Measurements from ENCODE around the gene FOXO6.

FOXO6 gene

DNA sequence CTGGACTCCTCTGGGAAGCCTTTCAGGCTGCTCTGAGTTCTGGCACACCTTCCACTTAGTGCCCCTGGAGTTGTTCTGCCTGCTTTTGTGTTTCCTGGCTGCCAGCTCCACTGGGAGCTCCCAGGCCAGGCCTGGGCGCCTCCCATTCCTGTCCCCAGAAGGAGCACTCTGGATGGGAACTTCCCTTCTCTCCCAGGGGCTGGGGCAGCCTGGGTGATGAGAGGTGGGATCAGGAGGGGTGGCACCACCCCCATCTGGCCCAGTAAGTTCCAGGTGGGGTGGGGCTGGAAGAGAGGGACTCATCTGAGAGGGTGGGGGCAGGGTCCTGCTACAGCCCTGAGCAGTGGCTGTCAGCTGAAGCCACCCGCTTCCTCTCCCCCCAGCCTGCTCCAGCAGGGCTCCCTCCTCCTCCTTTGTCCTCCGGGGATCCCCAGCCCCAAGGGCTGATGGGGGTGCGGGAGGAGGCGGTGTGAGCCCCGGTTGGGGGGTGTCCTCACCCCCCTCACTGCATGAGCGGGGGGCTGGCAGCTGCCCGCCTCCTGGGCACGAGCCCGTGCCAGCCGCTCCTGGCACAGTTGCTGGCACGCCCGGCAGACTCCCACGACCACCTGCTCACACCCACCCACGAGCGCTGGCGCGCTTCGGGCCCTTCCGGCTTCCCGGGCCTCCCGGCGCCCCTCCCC lies 4.7 kb downstream of the FOXO6 start:
- DNase-seq = peak in 34 of 51 donors; percentile 17 to 90 (median 58)

- DNase-seq = peak in 20 of 51 donors; percentile 19 to 90 (median 52)
Observed at GRCh38 chr1:41366455-41367287, 5.4 kb downstream of the FOXO6 start.

DNA sequence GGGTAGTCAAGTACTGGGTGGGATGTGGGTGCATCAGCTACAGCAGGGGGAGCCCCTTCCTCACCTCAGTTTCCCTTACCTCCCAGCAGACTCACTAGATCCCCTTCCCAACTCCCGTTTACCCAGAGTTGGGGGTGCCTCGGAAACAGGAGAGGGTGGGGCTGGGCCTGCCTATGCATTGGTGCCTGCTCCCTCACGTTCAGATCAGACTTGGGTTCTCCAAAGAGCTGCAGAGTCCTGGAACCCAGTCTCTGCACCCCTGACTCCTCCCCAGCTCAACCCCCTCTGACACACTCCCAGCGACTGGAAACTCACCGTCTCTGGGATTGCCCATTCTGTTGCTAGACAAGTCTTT lies 6.0 kb downstream of the FOXO6 start:
- DNase-seq = no peak

DNA sequence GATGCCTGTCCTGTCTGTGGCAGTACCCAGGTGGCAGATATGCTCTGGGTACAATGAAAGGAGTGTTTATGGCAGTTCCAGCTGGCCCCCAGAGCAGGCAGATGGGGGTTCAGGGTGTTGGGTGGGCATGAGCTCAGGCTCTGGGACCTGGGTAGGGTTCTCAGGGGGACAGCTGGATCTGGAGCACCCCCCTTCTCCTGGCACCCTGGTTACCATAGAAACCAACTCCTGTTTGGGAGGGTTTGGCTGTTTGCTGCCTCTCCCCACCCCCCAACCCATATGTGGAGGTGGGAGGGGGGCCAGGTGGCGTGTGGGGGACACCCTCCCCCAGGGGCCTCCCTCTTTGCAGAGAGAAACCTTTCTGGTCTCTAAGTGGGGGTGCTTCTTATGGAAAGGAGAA lies 7.1 kb downstream of the FOXO6 start:
- no peak for DNase-seq

DNA sequence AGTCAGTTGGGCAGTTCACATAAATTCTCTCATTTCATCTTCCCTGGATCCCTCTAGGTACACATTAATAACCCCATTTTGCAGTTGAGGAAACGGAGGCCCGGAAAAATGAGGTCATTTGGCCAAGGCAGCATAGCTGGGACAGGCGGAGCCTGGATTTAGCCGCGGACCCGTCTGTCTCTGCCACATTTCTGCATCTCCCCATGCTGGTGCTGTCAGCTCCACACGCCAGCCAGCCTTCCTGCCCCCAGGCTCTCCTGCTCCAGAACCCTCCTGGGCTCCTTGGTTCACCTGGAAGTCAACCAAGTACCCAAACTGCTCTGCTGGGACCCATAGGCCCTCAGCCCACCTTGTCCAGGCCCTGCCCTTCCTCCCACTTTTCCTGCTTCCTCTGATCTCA lies 7.6 kb downstream of the FOXO6 start:
- no peak for DNase-seq

- DNase-seq = no peak
Observed at GRCh38 chr1:41369531-41369930, 8.3 kb downstream of the FOXO6 start.

DNA sequence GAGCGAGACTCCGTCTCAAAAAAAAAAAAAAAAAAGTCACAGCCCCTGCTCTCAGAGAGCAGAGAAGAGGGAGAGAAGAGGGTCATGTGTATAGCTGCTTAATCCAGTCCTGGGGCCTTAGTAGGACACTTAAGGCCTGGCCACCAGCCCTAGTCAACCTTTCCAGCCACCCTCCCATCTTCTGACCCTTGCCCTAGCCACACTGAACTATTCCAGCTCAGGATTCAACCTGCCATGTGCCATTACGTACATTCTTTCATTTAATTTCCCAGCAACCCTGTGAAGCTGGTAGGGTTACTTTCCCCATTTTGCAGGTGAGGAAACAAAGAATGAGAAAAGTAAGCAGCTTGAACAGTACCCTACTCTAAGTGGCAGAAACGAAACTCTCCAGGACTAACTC lies 9.0 kb downstream of the FOXO6 start:
- no peak for DNase-seq

GRCh38 chr1:41370756-41371420 lies 9.7 kb downstream of the FOXO6 start:
- no peak for DNase-seq

- DNase-seq = peak in 33 of 51 donors; percentile 16 to 86 (median 51)
Observed at GRCh38 chr1:41371630-41372599, 10.7 kb downstream of the FOXO6 start.

DNA sequence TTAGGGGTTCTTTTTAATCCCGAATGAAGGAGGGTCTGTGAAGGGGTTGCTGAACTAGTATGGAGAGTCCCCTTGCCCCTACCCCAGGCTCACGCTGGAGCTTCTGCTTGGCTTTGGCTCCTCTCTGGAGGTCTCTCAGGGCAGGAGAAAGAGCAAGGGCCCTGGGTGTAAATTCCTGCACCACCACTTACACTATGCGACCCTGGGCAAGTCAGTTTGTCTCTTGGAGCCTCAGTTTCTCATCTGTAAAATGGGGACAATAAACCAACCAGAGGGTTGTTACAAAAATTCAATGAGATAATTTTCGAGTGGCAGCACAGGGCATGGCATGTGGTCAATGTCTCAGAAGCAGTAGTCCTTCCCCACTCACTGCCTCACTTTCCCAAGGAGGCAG lies 11.4 kb downstream of the FOXO6 start:
- no peak for DNase-seq

DNA sequence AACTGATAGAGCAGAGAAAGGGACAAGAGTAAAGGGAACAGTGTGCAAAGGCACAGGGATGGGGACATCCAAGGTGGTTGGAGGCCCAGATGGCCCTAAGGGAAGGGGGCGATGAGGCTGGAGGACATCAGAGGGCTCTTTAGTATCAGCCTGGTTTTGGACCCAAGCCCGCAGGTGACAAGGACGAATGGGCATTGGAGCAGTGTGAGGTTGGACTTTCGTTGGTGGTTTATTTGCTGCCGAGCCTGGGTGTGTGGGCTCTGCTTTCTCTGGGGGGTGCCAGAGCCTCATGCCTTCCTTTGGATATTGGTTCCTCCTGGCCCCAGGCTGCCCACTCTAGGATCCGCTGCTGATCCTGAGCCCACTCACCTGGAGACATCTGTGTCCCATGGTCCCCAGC lies 12.1 kb downstream of the FOXO6 start:
- no peak for DNase-seq

- DNase-seq = no peak
Observed at GRCh38 chr1:41374711-41375110, 13.5 kb downstream of the FOXO6 start.

DNA sequence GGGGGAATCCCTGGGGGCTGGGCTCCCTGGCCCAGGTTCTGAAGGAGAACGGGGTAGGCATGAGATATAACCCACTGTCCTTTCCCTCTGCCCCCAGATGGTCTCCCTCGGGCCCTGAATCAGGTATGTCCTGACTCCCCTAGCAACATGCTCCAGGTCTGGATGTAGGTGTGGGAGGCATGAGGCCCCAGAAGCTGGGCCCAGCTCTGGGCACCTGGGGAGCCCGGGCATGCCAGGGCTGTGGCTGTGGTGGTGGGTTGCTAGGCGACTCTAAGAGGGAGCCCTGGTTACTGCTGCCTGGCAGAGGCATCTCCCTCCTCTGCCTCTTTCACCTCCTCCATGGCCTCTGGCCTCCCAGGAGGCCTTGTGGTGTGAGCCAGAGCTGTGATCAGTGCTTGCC lies 16.2 kb downstream of the FOXO6 start:
- DNase-seq = no peak

DNA sequence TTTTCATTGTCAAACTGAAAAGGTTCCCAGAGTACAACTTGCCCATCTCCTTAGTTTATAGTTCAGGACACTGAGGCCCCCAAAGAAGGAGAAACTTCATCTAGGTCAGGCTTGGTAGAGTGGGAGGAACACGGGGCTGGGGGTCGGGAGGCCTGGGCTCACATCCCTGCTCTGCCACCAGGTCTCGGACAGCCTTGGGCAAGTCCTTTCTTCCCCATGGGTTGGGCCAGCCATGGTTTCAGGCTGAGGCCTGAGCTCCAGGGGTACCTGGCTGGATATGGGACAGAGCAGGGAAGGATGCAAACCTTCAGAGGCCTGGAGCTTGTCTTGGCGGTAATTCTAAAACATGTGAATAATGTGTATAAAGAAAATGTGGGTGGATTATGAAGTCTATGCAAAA lies 17.0 kb downstream of the FOXO6 start:
- no peak for DNase-seq

DNA sequence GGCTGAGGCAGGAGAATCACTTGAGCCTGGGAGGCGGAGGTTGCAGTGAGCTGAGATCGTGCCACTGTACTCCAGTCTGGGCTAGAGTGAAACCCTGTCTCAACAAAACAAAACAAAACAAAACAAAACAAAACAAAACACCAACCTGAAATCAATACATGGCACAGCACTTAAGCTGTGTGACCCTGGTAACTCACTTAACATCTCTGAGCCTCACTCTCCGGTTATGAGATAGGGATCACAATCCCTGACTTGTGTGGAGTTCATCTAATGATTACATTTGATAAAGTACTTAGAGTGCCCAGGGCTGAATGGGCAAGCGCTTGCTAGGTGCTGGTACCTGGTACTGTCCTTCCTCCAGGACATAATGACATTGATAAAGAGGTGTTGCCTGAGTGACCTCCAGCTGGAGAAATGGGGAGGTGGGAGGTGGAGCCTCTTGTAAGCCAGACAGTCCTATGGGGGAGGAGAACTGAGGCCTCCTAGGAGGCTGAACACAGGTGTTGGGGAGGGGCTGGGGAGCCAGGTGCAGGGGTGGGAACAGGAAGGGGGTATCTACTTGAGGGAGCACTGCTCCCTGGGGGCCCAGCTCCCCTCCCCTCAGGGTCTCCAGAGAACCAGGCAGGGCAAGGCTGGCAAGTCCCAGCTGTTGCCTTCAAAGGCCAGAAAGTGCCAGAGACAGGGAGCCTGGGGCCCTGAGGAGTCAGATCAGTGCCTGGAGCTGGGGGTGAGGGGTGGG lies 17.9 kb downstream of the FOXO6 start:
- DNase-seq = no peak

DNA sequence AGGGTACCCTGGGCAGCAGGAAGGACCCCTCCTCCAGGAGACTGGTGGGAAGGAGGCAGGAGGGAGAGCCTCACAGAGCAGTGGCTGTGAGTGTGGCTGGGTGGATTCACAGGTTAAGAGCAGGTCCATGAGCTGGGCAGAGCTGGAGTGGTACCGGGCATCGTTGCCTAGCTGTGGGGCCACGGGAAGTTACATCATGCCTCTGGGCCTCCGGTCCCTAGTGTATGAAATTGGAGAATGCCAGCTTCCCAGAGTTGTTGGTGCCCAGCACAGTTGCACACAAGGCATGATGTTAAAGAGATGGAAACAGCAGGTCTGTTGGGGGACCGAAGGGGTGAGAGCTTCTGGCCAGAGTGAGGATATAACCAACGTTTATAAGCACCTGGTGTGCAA lies 18.5 kb downstream of the FOXO6 start:
- DNase-seq = no peak

GRCh38 chr1:41380195-41380594 lies 19.0 kb downstream of the FOXO6 start:
- DNase-seq = no peak

DNA sequence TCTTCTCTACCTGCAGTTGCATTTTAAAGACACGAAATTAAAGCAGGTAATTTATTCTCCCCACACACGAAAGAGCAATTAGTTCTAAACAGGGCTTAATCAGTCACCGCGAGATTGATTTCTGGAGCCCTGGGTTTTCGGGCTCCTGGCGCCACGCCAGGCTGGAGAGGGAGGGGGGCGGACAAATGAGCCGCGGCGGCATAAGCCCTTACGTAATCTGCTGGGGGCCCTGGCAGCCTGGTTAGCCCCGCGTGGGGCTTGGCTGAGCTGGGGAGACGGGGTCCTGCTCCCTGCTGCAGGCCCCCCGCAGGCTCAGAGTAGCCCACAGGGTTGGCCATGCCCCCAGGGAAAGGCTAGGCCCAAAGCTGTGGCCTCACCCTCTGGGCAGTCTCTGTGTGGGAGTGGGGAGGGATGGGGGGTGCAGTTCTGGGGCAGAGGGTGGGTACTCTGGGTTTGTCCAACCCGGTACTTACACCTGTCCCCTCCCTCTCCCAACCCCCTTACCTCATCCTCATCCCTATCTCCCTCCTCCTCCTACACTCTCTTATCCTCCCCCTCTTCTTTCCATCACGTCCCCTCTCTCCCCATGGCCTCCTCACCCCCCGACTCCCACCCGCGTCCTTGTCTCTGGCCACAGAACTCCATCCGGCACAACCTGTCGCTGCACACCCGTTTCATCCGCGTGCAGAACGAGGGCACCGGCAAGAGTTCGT lies 19.9 kb downstream of the FOXO6 start:
- DNase-seq = peak in 26 of 51 donors; percentile 9 to 73 (median 36)

- DNase-seq = peak in 2 of 51 donors; percentile 22 to 41
Observed at GRCh38 chr1:41381692-41382479, 20.7 kb downstream of the FOXO6 start.
